Karpas-422 (cell line): ENCODE data around the gene CDK14. TPM values are rescaled to one million over a fixed set of nuclear protein-coding genes. Genes with fewer than 3 reads are reported as not detected.

ENCODE experiments used
- DNase-seq: peaks from one replicate; pipeline ENCODE4 v3.0.0-alpha.2; 2015
- H2AFZ ChIP-seq: fragments of 200-600 bp; sonication (generic); 2 replicates; pipeline ENCODE4 v1.6.1; 2014; ENCODE audit warnings: antibody characterized with exemption, low read length, mixed read lengths
- H3K27ac ChIP-seq: fragments of 200-600 bp; sonication (generic); 2 replicates; pipeline ENCODE4 v1.5.1; 2014; ENCODE audit warnings: mild to moderate bottlenecking, low read length, moderate library complexity
- H3K27me3 ChIP-seq: fragments of 200-600 bp; sonication (generic); 2 replicates; pipeline ENCODE4 v1.6.1; 2014; ENCODE audit warnings: low read length, mixed read lengths
- H3K36me3 ChIP-seq: fragments of 200-600 bp; sonication (generic); 2 replicates; pipeline ENCODE4 v1.6.1; 2014; ENCODE audit warnings: low read length, mixed read lengths; ENCODE audit not compliant: insufficient read depth
- H3K4me1 ChIP-seq: fragments of 200-600 bp; sonication (generic); 2 replicates; pipeline ENCODE4 v1.6.1; 2014; ENCODE audit warnings: mild to moderate bottlenecking, low read length, mixed read lengths
- H3K4me2 ChIP-seq: fragments of 200-600 bp; sonication (generic); 2 replicates; pipeline ENCODE4 v1.6.1; 2014; ENCODE audit warnings: low read length, low read depth, mild to moderate bottlenecking; ENCODE audit not compliant: poor library complexity, severe bottlenecking
- H3K4me3 ChIP-seq: fragments of 200-600 bp; sonication (generic); 2 replicates; pipeline ENCODE4 v1.5.1; 2014; ENCODE audit warnings: mild to moderate bottlenecking, antibody characterized with exemption, low read length, mixed read lengths
- H3K79me2 ChIP-seq: fragments of 200-600 bp; sonication (generic); 2 replicates; pipeline ENCODE4 v1.6.1; 2014; ENCODE audit warnings: mild to moderate bottlenecking, low read length, mixed read lengths
- H3K9ac ChIP-seq: fragments of 200-600 bp; sonication (generic); 2 replicates; pipeline ENCODE4 v1.6.0; 2014; ENCODE audit warnings: low read length
- H3K9me2 ChIP-seq: fragments of 200-600 bp; sonication (generic), shearing (Covaris generic); replicated peaks from 2 replicates; pipeline ENCODE4 v1.6.0; 2014; ENCODE audit warnings: mild to moderate bottlenecking, low read length, moderate library complexity; ENCODE audit not compliant: insufficient read depth
- H3K9me3 ChIP-seq: fragments of 300-700, 200-600 bp; sonication (generic); 2 replicates; pipeline ENCODE4 v1.6.1; 2014; ENCODE audit warnings: low read length, mixed read lengths
- H4K20me1 ChIP-seq: fragments of 200-600 bp; sonication (generic); 2 replicates; pipeline ENCODE4 v1.6.1; 2014; ENCODE audit warnings: mild to moderate bottlenecking, antibody characterized with exemption, low read length, low read depth; ENCODE audit not compliant: insufficient read depth
- total RNA-seq: library from RNA; depleted of rRNA; stranded (reverse); fragments of >200 nt; shearing (Covaris generic); gene quantifications from 2 replicates; pipeline ENCODE4 v1.2.3, GENCODE V29; 2014; ENCODE audit warnings: low replicate concordance

CDK14 gene
- total RNA-seq, 1 experiment from 2014 or later = 121 TPM

DNA sequence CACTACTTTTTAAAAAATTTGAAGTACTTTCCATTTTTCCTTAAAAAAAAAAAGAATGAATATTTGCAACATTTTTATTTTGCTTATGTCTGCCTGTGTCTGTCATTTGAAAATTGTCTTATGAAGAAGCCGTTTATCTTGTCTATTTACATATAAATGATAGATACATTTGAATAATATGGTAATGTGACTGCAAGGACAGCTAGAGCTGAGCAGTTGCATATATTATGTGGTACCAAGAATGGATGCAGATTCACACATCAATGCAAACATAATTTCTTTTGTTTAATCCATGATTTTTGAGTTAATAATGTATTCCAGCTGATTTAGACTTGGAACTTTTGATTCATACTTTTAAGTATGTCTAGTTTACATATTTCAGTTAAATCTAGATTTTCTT, 268.0 kb downstream of the CDK14 start:
- no peak overlapping the region for H2AFZ ChIP-seq
- no peaks in the 10 kb centered on the region for H3K9me2 ChIP-seq
- no peak overlapping the region for H3K9ac ChIP-seq
- no peaks in the 10 kb centered on the region for H3K9me3 ChIP-seq
- no peaks in the 10 kb centered on the region for H4K20me1 ChIP-seq
- H3K27ac ChIP-seq = no peak overlapping the region
- no peaks in the 10 kb centered on the region; the same call in 1 of the 2 replicates for H3K4me1 ChIP-seq
- no peaks in the 10 kb centered on the region for H3K27me3 ChIP-seq
- H3K4me2 ChIP-seq = no peak overlapping the region
- peaks cover 77% of the 10 kb centered on the region for H3K79me2 ChIP-seq
- H3K4me3 ChIP-seq = no peak overlapping the region
- DNase-seq = no peak
- H3K36me3 ChIP-seq = peaks cover 19% of the 10 kb centered on the region

GRCh38 chr7:90869335-90869734, 273.2 kb downstream of the CDK14 start:
- Histone ChIP-seq H3K4me2 (no peak overlapping the region), H3K79me2 (peaks cover 89% of the 10 kb centered on the region), H3K4me1 (peaks cover 13% of the 10 kb centered on the region), H3K9me3 (no peaks in the 10 kb centered on the region), H3K9ac (no peak overlapping the region), H3K4me3 (no peak overlapping the region), H3K36me3 (peaks cover 17% of the 10 kb centered on the region; the same call in 1 of the 2 replicates), H3K27me3 (no peaks in the 10 kb centered on the region), H3K9me2 (no peaks in the 10 kb centered on the region), H4K20me1 (no peaks in the 10 kb centered on the region), H3K27ac (no peak overlapping the region), H2AFZ (no peak overlapping the region)
- DNase-seq = no peak

DNA sequence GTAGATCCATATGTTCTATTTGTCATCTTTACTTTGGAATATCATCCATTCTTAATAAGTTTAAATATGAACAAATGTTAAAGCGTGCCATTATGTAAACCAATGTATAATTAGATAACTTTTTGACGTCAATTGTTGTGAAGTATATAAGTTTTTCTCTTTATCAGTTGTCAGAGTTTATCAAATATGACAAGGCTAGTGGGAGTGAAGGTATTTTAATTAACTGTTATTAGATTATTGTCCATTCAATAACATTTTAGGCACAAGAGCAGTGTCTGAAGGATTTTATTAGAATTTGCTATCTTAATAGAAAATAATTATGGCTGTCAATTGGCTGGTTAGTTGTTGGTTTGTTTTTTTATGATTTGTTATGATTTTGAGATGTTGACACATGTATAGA, 280.6 kb downstream of the CDK14 start:
- no peaks in the 10 kb centered on the region for H3K27me3 ChIP-seq
- no peaks in the 10 kb centered on the region for H4K20me1 ChIP-seq
- peaks cover 3% of the 10 kb centered on the region for H3K4me1 ChIP-seq
- H3K4me3 ChIP-seq = no peak overlapping the region
- no peaks in the 10 kb centered on the region for H3K9me2 ChIP-seq
- H2AFZ ChIP-seq = no peak overlapping the region
- DNase-seq = no peak
- H3K9me3 ChIP-seq = no peaks in the 10 kb centered on the region
- H3K27ac ChIP-seq = no peak overlapping the region
- no peak overlapping the region for H3K4me2 ChIP-seq
- peaks cover 21% of the 10 kb centered on the region; the same call in 1 of the 2 replicates for H3K36me3 ChIP-seq
- H3K9ac ChIP-seq = no peak overlapping the region
- peaks cover 69% of the 10 kb centered on the region for H3K79me2 ChIP-seq

DNA sequence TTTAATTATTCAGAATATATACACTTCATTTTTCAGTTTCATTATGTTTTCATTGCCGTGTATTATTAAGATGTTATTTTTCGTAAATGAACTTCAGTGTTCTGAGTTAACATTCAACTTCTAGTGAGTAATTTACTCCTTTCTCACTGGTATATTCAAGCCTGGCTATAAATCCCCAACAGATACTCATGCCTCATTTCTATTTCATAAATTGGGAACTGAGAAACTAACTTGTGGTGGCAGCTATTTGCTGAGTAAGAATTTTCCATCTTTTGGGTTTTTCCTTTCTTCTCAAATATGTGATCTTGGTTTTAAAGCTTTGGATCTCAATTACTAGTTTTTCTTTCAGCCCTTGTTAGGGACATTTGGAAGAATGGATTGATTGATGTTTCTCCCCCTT, 281.1 kb downstream of the CDK14 start:
- H2AFZ ChIP-seq = no peak overlapping the region
- H3K9ac ChIP-seq = no peak overlapping the region
- no peak overlapping the region for H3K4me3 ChIP-seq
- no peak overlapping the region for H3K27ac ChIP-seq
- no peaks in the 10 kb centered on the region for H3K9me3 ChIP-seq
- H3K4me1 ChIP-seq = no peaks in the 10 kb centered on the region
- peaks cover 64% of the 10 kb centered on the region for H3K79me2 ChIP-seq
- peaks cover 21% of the 10 kb centered on the region; the same call in 1 of the 2 replicates for H3K36me3 ChIP-seq
- H3K27me3 ChIP-seq = no peaks in the 10 kb centered on the region
- H3K9me2 ChIP-seq = no peaks in the 10 kb centered on the region
- no peak for DNase-seq
- no peak overlapping the region for H3K4me2 ChIP-seq
- no peaks in the 10 kb centered on the region for H4K20me1 ChIP-seq

DNA sequence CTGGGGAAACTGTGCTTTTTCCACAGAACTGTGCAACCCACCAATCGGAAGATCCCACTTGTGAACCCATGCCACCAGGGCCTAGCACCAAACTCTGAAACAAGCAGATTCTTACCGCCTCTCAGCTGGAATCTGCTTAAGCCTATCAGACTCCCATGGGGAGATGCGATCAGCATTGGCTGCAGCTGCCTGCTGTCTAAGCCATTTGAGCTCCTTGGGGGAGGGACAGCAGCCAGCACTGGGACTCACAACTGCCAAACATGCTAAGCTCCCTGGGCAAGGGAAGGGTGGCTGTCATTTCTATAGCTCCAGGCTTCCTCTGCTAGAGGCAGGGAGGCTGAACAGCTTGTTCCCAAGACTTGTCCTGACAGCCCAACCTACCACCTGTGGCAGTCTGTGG, 283.8 kb downstream of the CDK14 start:
- H2AFZ ChIP-seq = no peak overlapping the region
- H3K4me1 ChIP-seq = no peaks in the 10 kb centered on the region
- no peaks in the 10 kb centered on the region for H3K9me3 ChIP-seq
- no peaks in the 10 kb centered on the region for H3K9me2 ChIP-seq
- H3K79me2 ChIP-seq = peaks cover 43% of the 10 kb centered on the region
- H3K4me3 ChIP-seq = no peak overlapping the region
- no peaks in the 10 kb centered on the region for H4K20me1 ChIP-seq
- peaks cover 21% of the 10 kb centered on the region; the same call in 1 of the 2 replicates for H3K36me3 ChIP-seq
- DNase-seq = no peak
- no peak overlapping the region for H3K27ac ChIP-seq
- H3K4me2 ChIP-seq = no peak overlapping the region
- H3K27me3 ChIP-seq = no peaks in the 10 kb centered on the region
- H3K9ac ChIP-seq = no peak overlapping the region

- Histone ChIP-seq H3K9ac (no peak overlapping the region), H3K79me2 (peaks cover 44% of the 10 kb centered on the region), H3K9me3 (no peaks in the 10 kb centered on the region), H3K9me2 (no peaks in the 10 kb centered on the region), H3K27ac (peak overlapping the region; percentile 8; the same call in 1 of the 2 replicates), H4K20me1 (no peaks in the 10 kb centered on the region), H3K4me3 (no peak overlapping the region), H2AFZ (no peak overlapping the region), H3K4me2 (no peak overlapping the region), H3K4me1 (peaks cover 26% of the 10 kb centered on the region), H3K36me3 (no peaks in the 10 kb centered on the region), H3K27me3 (no peaks in the 10 kb centered on the region)
- DNase-seq = no peak
Measured at GRCh38 chr7:90886416-90886815, 290.3 kb downstream of the CDK14 start.

DNA sequence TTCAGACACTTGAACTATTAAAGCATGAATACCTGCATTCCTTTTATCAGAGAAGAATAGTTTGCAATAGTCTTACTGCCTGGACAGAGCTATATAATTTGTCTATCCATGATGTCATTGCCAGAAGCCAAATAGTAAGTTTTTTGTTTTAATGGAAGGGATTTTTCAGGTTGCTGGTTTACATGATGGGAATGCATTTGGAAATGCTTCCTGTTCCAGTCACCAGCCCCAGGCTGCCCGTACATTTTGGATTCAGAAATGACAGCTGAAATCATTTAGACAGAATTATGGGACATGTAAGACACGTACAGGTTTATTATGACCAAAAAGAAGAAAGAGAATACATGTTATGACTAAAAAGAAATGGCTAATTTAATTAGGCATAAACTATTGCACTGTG, 293.1 kb downstream of the CDK14 start:
- Histone ChIP-seq H3K27ac (no peak overlapping the region), H3K36me3 (no peaks in the 10 kb centered on the region), H3K9me3 (no peaks in the 10 kb centered on the region), H3K4me1 (peaks cover 51% of the 10 kb centered on the region), H3K79me2 (peaks cover 67% of the 10 kb centered on the region), H3K27me3 (no peaks in the 10 kb centered on the region), H3K4me3 (no peak overlapping the region), H3K9me2 (no peaks in the 10 kb centered on the region), H2AFZ (no peak overlapping the region), H3K9ac (no peak overlapping the region), H4K20me1 (no peaks in the 10 kb centered on the region), H3K4me2 (no peak overlapping the region)
- no peak for DNase-seq

- peaks cover 72% of the 10 kb centered on the region for H3K79me2 ChIP-seq
- peaks cover 55% of the 10 kb centered on the region for H3K4me1 ChIP-seq
- no peak overlapping the region for H3K9ac ChIP-seq
Measured at GRCh38 chr7:90889644-90890043, 293.5 kb downstream of the CDK14 start.

DNA sequence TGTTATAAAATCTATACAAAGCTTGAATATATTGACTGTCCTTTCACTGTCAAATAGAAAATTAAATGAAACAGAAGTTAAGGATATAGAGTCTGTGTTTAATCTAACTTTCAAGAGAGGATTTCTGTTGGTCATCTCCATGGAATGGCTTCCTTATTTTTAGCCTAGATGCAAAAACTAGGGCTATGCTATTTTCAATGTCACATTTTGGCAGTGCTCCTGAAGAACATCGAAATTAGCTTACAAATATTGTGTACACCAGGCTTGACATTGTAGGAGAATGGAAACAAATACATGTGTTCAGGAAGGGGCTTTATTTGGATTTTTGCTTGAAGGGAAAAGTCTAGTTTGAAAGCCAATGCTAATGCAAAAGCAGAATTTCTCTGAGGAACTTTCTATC, 295.4 kb downstream of the CDK14 start:
- no peak for DNase-seq
- Histone ChIP-seq H3K4me2 (no peak overlapping the region), H3K9ac (no peak overlapping the region)

More at GRCh38 chr7:90889644-90890043, 293.5 kb downstream of the CDK14 start:
- H3K27me3 ChIP-seq = no peaks in the 10 kb centered on the region
- no peak overlapping the region for H3K4me2 ChIP-seq
- H2AFZ ChIP-seq = no peak overlapping the region
- H3K4me3 ChIP-seq = no peak overlapping the region
- no peaks in the 10 kb centered on the region for H3K9me2 ChIP-seq
- no peaks in the 10 kb centered on the region for H3K36me3 ChIP-seq
- no peaks in the 10 kb centered on the region for H4K20me1 ChIP-seq
- no peaks in the 10 kb centered on the region for H3K9me3 ChIP-seq
- no peak for DNase-seq
- H3K27ac ChIP-seq = no peak overlapping the region

More for the DNA sequence above, 295.4 kb downstream of the CDK14 start:
- H2AFZ ChIP-seq = no peak overlapping the region
- H3K9me2 ChIP-seq = no peaks in the 10 kb centered on the region
- no peaks in the 10 kb centered on the region for H3K36me3 ChIP-seq
- no peak overlapping the region for H3K4me3 ChIP-seq
- no peaks in the 10 kb centered on the region for H4K20me1 ChIP-seq
- H3K4me1 ChIP-seq = peaks cover 57% of the 10 kb centered on the region
- H3K27ac ChIP-seq = peak overlapping the region; percentile 1; the same call in 1 of the 2 replicates
- peaks cover 80% of the 10 kb centered on the region for H3K79me2 ChIP-seq
- H3K9me3 ChIP-seq = no peaks in the 10 kb centered on the region
- H3K27me3 ChIP-seq = no peaks in the 10 kb centered on the region
